GM12865 (cell line): ENCODE results near the gene RUNDC3A.
"Not testable (repeated sequence)": the region's sequence is repeated elsewhere in the genome, so short reads cannot be mapped to it uniquely, and the experiment has no call there.

Experiments
- DNase-seq: peaks from one replicate; pipeline ENCODE4 v3.0.0; 2010; ENCODE audit warnings: low read depth
- H3K4me3 ChIP-seq: 2 replicates; pipeline ENCODE4 v1.5.1; 2011; ENCODE audit warnings: mild to moderate bottlenecking, low read depth, low read length, control low read depth
- CTCF ChIP-seq: IDR thresholded peaks from 2 replicates; pipeline ENCODE4 v1.5.1; 2011; ENCODE audit warnings: low read length, control low read depth, low read depth, inconsistent platforms; ENCODE audit not compliant: insufficient read depth; ENCODE audit errors: missing control alignments

RUNDC3A gene

GRCh38 chr17:44334727-44335126 lies 26.3 kb downstream of the RUNDC3A start:
- no peak overlapping the region for H3K4me3 ChIP-seq
- TF ChIP-seq CTCF, result no peak
- DNase-seq, result no peak

- TF ChIP-seq CTCF, result no peak
- no peak for DNase-seq
Measured at GRCh38 chr17:44335564-44335963, 27.2 kb downstream of the RUNDC3A start.

GRCh38 chr17:44335968-44336367 lies 27.6 kb downstream of the RUNDC3A start:
- no peak for TF ChIP-seq CTCF
- H3K4me3 ChIP-seq, result no peak overlapping the region
- no peak for DNase-seq

More at GRCh38 chr17:44335564-44335963, 27.2 kb downstream of the RUNDC3A start:
- H3K4me3 ChIP-seq, result no peak overlapping the region

GRCh38 chr17:44338702-44339101 lies 30.3 kb downstream of the RUNDC3A start:
- no peak overlapping the region for H3K4me3 ChIP-seq
- TF ChIP-seq CTCF, result no peak
- DNase-seq, result no peak

GRCh38 chr17:44340553-44340952 lies 32.2 kb downstream of the RUNDC3A start:
- H3K4me3 ChIP-seq, DNase-seq: not testable (repeated sequence)

GRCh38 chr17:44343510-44344209 lies 35.3 kb downstream of the RUNDC3A start:
- TF ChIP-seq CTCF, result no peak
- DNase-seq, result no peak
- no peak overlapping the region for H3K4me3 ChIP-seq

- peak; percentile 97 for DNase-seq
- peak within 1 kb of the TSS; percentile 68 for H3K4me3 ChIP-seq
- no peak for TF ChIP-seq CTCF
Measured at GRCh38 chr17:44344939-44345453, 36.6 kb downstream of the RUNDC3A start, which contains the start of gene GRN. GRN (plus strand) TSS chr17:44345302; CDS start chr17:44349165, 3,863 bp downstream.
